SK-N-SH treated with all-trans-retinoic acid at 6 μM for 48 hours (cell line): ENCODE data around the gene CRELD2.

Source experiments
- ATAC-seq: fragments of 200-7000 bp; cut with Tn5 transposase; 3 replicates; pipeline ENCODE4 v1.9.1; 2020; ENCODE audit warnings: mild to moderate bottlenecking, moderate library complexity
- ARNTL ChIP-seq: fragments of 450-650 bp; formaldehyde crosslinking; IDR thresholded peaks from 2 replicates; pipeline ENCODE4 v1.5.0; 2020; ENCODE audit warnings: low read depth, mild to moderate bottlenecking, moderate library complexity, borderline replicate concordance
- CREB5 ChIP-seq: fragments of 250-450 bp; sonication (Bioruptor Pico); IDR thresholded peaks from 2 replicates; pipeline ENCODE4 v1.5.1; 2020; ENCODE audit warnings: low read depth, mild to moderate bottlenecking, moderate library complexity
- CSDC2 ChIP-seq: fragments of 250-450 bp; sonication (Bioruptor Pico); IDR thresholded peaks from 2 replicates; pipeline ENCODE4 v1.5.0; 2020; ENCODE audit warnings: mild to moderate bottlenecking, moderate library complexity
- ESRRG ChIP-seq: fragments of 250-450 bp; sonication (Bioruptor Pico); IDR thresholded peaks from 2 replicates; pipeline ENCODE4 v1.6.1; 2021; ENCODE audit warnings: mild to moderate bottlenecking
- GLIS3 ChIP-seq: fragments of 250-450 bp; sonication (Bioruptor Pico); IDR thresholded peaks from 2 replicates; pipeline ENCODE4 v1.5.0; 2020; ENCODE audit warnings: mild to moderate bottlenecking, moderate library complexity
- ISL1 ChIP-seq: fragments of 250-450 bp; sonication (Bioruptor Pico); IDR thresholded peaks from 2 replicates; pipeline ENCODE4 v2.1.2; 2022; ENCODE audit warnings: mild to moderate bottlenecking, moderate library complexity
- OSR1 ChIP-seq: fragments of 250-450 bp; sonication (Bioruptor Pico); IDR thresholded peaks from 2 replicates; pipeline ENCODE4 v1.8.0; 2022; ENCODE audit warnings: moderate library complexity, mild to moderate bottlenecking, inconsistent platforms
- PATZ1 ChIP-seq: fragments of 250-450 bp; sonication (Bioruptor Pico); IDR thresholded peaks from 2 replicates; pipeline ENCODE4 v1.8.0; 2020; ENCODE audit warnings: mild to moderate bottlenecking, moderate library complexity, borderline replicate concordance
- RARB ChIP-seq: fragments of 250-450 bp; sonication (Bioruptor Pico); IDR thresholded peaks from 2 replicates; pipeline ENCODE4 v1.8.0; 2021; ENCODE audit warnings: mild to moderate bottlenecking, moderate library complexity
- TCF4 ChIP-seq: fragments of 250-450 bp; sonication (Bioruptor Pico); IDR thresholded peaks from 2 replicates; pipeline ENCODE4 v1.8.0; 2021; ENCODE audit warnings: mild to moderate bottlenecking, moderate library complexity, borderline replicate concordance
- TOX ChIP-seq: fragments of 250-450 bp; sonication (Bioruptor Pico); IDR thresholded peaks from 2 replicates; pipeline ENCODE4 v1.8.0; 2021; ENCODE audit warnings: mild to moderate bottlenecking, moderate library complexity, borderline replicate concordance
- ZC3H10 ChIP-seq: fragments of 250-450 bp; sonication (Bioruptor Pico); IDR thresholded peaks from 2 replicates; pipeline ENCODE4 v1.5.1; 2021; ENCODE audit warnings: mild to moderate bottlenecking, moderate library complexity
- ZFP3 ChIP-seq: fragments of 250-450 bp; sonication (Bioruptor Pico); IDR thresholded peaks from 2 replicates; pipeline ENCODE4 v1.5.0; 2020; ENCODE audit warnings: mild to moderate bottlenecking, moderate library complexity
- ZFP30 ChIP-seq: fragments of 450-650 bp; formaldehyde crosslinking; IDR thresholded peaks from 2 replicates; pipeline ENCODE4 v1.5.0; 2022; ENCODE audit warnings: mild to moderate bottlenecking, moderate library complexity
- ZNF565 ChIP-seq: fragments of 450-650 bp; formaldehyde crosslinking; conservative IDR thresholded peaks from 2 replicates; pipeline ENCODE4 v1.5.0; 2020; ENCODE audit warnings: low read depth, mild to moderate bottlenecking, moderate library complexity
- ZNF70 ChIP-seq: fragments of 450-650 bp; formaldehyde crosslinking; IDR thresholded peaks from 2 replicates; pipeline ENCODE4 v1.5.0; 2020; ENCODE audit warnings: mild to moderate bottlenecking, moderate library complexity
- ZNF8 ChIP-seq: fragments of 450-650 bp; formaldehyde crosslinking; IDR thresholded peaks from 2 replicates; pipeline ENCODE4 v1.5.0; 2020; ENCODE audit warnings: mild to moderate bottlenecking, moderate library complexity
- TF ChIP-seq, protein P1 (sequence below): fragments of 250-450 bp; sonication (Bioruptor Pico); IDR thresholded peaks from 2 replicates; pipeline ENCODE4 v1.5.0; 2020; ENCODE audit warnings: mild to moderate bottlenecking, moderate library complexity
- TF ChIP-seq, protein P2 (sequence below): fragments of 250-450 bp; sonication (Bioruptor Pico); IDR thresholded peaks from 2 replicates; pipeline ENCODE4 v1.5.1; 2021; ENCODE audit warnings: mild to moderate bottlenecking, moderate library complexity
- TF ChIP-seq, protein P3 (sequence below): fragments of 250-450 bp; sonication (Bioruptor Pico); IDR thresholded peaks from 2 replicates; pipeline ENCODE4 v1.8.0; 2021; ENCODE audit warnings: low read depth, mild to moderate bottlenecking, moderate library complexity, borderline replicate concordance

CRELD2 gene

GRCh38 chr22:49882519-49883293 lies 35.7 kb upstream of the CRELD2 start (continued):
- TF ChIP-seq PATZ1 (CRISPR knock-in tag) = no peak
- TF ChIP-seq ZNF8 (CRISPR knock-in tag) = no peak
- TF ChIP-seq ZFP30 (CRISPR knock-in tag) = no peak
- no peak for TF ChIP-seq CSDC2 (CRISPR knock-in tag)

- TF ChIP-seq, protein P1, sequence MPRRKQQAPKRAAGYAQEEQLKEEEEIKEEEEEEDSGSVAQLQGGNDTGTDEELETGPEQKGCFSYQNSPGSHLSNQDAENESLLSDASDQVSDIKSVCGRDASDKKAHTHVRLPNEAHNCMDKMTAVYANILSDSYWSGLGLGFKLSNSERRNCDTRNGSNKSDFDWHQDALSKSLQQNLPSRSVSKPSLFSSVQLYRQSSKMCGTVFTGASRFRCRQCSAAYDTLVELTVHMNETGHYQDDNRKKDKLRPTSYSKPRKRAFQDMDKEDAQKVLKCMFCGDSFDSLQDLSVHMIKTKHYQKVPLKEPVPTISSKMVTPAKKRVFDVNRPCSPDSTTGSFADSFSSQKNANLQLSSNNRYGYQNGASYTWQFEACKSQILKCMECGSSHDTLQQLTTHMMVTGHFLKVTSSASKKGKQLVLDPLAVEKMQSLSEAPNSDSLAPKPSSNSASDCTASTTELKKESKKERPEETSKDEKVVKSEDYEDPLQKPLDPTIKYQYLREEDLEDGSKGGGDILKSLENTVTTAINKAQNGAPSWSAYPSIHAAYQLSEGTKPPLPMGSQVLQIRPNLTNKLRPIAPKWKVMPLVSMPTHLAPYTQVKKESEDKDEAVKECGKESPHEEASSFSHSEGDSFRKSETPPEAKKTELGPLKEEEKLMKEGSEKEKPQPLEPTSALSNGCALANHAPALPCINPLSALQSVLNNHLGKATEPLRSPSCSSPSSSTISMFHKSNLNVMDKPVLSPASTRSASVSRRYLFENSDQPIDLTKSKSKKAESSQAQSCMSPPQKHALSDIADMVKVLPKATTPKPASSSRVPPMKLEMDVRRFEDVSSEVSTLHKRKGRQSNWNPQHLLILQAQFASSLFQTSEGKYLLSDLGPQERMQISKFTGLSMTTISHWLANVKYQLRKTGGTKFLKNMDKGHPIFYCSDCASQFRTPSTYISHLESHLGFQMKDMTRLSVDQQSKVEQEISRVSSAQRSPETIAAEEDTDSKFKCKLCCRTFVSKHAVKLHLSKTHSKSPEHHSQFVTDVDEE = no peak
- TF ChIP-seq OSR1 = no peak
- TF ChIP-seq ESRRG = no peak
- TF ChIP-seq GLIS3 (CRISPR knock-in tag) = no peak
- TF ChIP-seq, all 23 proteins: peak for 0
- ATAC-seq = no peak
These were observed 35.2 kb upstream of the CRELD2 start for GRCh38 chr22:49883294-49883640.

DNA sequence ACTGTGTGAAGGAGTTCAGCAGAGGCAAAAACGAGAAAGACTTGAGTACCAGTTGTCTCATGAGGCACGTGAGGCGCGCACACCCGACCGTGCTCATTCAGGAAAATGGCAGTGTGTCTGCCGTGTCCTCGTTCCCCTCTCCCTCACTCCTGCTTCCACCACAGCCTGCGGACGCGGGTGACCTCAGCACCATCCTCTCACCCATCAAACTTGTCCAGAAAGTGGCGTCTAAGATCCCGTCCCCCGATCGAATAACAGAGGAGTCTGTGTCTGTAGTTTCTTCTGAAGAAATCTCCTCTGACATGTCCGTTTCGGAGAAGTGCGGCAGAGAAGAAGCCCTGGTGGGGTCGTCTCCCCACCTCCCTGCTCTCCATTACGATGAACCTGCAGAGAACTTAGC lies 34.4 kb upstream of the CRELD2 start:
- ATAC-seq = no peak
- TF ChIP-seq TCF4 (CRISPR knock-in tag) (no peak), ZFP30 (CRISPR knock-in tag) (no peak), ARNTL (no peak), ESRRG (no peak), ZFP3 (CRISPR knock-in tag) (no peak), OSR1 (no peak), TOX (CRISPR knock-in tag) (no peak), PATZ1 (CRISPR knock-in tag) (no peak), RARB (no peak), CREB5 (no peak), ZC3H10 (CRISPR knock-in tag) (no peak), ZNF565 (CRISPR knock-in tag) (no peak), ISL1 (CRISPR knock-in tag) (no peak), GLIS3 (CRISPR knock-in tag) (no peak), ZNF70 (CRISPR knock-in tag) (no peak), CSDC2 (CRISPR knock-in tag) (no peak)
- TF ChIP-seq, protein P2, sequence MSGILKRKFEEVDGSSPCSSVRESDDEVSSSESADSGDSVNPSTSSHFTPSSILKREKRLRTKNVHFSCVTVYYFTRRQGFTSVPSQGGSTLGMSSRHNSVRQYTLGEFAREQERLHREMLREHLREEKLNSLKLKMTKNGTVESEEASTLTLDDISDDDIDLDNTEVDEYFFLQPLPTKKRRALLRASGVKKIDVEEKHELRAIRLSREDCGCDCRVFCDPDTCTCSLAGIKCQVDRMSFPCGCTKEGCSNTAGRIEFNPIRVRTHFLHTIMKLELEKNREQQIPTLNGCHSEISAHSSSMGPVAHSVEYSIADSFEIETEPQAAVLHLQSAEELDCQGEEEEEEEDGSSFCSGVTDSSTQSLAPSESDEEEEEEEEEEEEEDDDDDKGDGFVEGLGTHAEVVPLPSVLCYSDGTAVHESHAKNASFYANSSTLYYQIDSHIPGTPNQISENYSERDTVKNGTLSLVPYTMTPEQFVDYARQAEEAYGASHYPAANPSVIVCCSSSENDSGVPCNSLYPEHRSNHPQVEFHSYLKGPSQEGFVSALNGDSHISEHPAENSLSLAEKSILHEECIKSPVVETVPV (CRISPR knock-in tag) = no peak
- TF ChIP-seq, protein P1 = no peak
- TF ChIP-seq, protein P3, sequence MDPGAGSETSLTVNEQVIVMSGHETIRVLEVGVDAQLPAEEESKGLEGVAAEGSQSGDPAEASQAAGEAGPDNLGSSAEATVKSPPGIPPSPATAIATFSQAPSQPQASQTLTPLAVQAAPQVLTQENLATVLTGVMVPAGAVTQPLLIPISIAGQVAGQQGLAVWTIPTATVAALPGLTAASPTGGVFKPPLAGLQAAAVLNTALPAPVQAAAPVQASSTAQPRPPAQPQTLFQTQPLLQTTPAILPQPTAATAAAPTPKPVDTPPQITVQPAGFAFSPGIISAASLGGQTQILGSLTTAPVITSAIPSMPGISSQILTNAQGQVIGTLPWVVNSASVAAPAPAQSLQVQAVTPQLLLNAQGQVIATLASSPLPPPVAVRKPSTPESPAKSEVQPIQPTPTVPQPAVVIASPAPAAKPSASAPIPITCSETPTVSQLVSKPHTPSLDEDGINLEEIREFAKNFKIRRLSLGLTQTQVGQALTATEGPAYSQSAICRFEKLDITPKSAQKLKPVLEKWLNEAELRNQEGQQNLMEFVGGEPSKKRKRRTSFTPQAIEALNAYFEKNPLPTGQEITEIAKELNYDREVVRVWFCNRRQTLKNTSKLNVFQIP (CRISPR knock-in tag) = no peak
